Measurements from ENCODE around the gene GPC4. TPM values are rescaled to one million over a fixed set of nuclear protein-coding genes. Genes with fewer than 3 reads are reported as not detected.
A peak's percentile ranks its signal among the peaks of the same experiment; 100 is the strongest.

The GPC4 gene
- total and polyA plus RNA-seq, 7 donors, result 7.3 to 22.0 (median 12.3) TPM

- H3K36me3 ChIP-seq (ENCODE audit: insufficient read depth in 1 of 2, low read depth in 1 of 2), result no peaks in the 10 kb centered on the region
- no peaks in the 10 kb centered on the region for H3K27me3 ChIP-seq (ENCODE audit: insufficient read depth in 3 of 3, low read length in 2 of 3)
- H3K9me3 ChIP-seq, result no peaks in the 10 kb centered on the region
- no peak for DNase-seq
- peak in 3 of 4 donors; percentile 69 to 80 (median 76) for ATAC-seq
- H3K4me3 ChIP-seq, result no peak overlapping the region
- intact Hi-C loops (cut with DNase I), result no loop called here
- 48 to 66% (median 65%) methylated on average over 2 of the region's 2 CpGs for WGBS, 3 donors
- peaks cover 22% of the 10 kb centered on the region for H3K4me1 ChIP-seq
- no peak for TF ChIP-seq CTCF (IDR thresholded peaks at IDR 0.05)
- no peak overlapping the region for H3K27ac ChIP-seq
Measured at GRCh38 chrX:133373386-133374079, 41.8 kb downstream of the GPC4 start.

- H3K4me1 ChIP-seq, result peaks cover 14% of the 10 kb centered on the region
- ATAC-seq (no peak), DNase-seq (no peak)
- H3K9me3 ChIP-seq, result no peaks in the 10 kb centered on the region
- H3K4me3 ChIP-seq, result no peak overlapping the region
- H3K27ac ChIP-seq, result no peak overlapping the region
- H3K27me3 ChIP-seq (ENCODE audit: insufficient read depth in 3 of 3, low read length in 2 of 3), result no peaks in the 10 kb centered on the region
- TF ChIP-seq CTCF (IDR thresholded peaks at IDR 0.05), result no peak
- intact Hi-C loops (cut with DNase I), result no loop called here
- 68 to 88% (median 82%) methylated on average over 3 of the region's 3 CpGs for WGBS, 3 donors
- no peaks in the 10 kb centered on the region for H3K36me3 ChIP-seq (ENCODE audit: insufficient read depth in 1 of 2, low read depth in 1 of 2)
Measured at GRCh38 chrX:133370696-133371275, 44.5 kb downstream of the GPC4 start.

DNA sequence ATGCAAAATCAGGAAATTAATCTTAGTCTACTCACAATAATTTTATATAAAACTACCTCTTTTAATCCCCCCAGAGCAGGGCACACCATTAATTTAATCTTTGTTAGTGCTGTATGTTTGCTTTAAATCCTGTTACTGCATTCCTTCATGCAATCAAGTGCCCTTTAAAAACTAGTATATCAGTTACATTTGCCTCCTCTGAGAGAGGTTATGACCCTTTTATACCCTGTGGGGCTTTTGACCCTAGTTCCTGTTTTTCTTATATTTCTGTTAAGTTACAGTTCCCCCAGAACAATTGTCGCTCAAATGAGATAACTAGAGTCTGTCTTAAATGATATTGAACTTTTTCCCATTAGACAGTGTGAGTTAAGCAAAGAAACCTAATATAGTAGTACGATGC lies 46.2 kb downstream of the GPC4 start:
- Histone ChIP-seq H3K27ac (no peak overlapping the region), H3K9me3 (no peaks in the 10 kb centered on the region), H3K27me3 (ENCODE audit: insufficient read depth in 3 of 3, low read length in 2 of 3) (no peaks in the 10 kb centered on the region), H3K4me1 (no peaks in the 10 kb centered on the region), H3K36me3 (ENCODE audit: insufficient read depth in 1 of 2, low read depth in 1 of 2) (no peaks in the 10 kb centered on the region), H3K4me3 (no peak overlapping the region)
- WGBS, 3 donors, result 74 to 87% (median 80%) methylated on average over 2 of the region's 2 CpGs
- intact Hi-C loops (cut with DNase I), result no loop called here
- DNase-seq, result no peak
- ATAC-seq, result no peak
- TF ChIP-seq CTCF (IDR thresholded peaks at IDR 0.05), result no peak

GRCh38 chrX:133366735-133367134 lies 48.6 kb downstream of the GPC4 start:
- Histone ChIP-seq H3K27me3 (ENCODE audit: insufficient read depth in 3 of 3, low read length in 2 of 3) (no peaks in the 10 kb centered on the region), H3K9me3 (no peaks in the 10 kb centered on the region), H3K4me1 (no peaks in the 10 kb centered on the region), H3K27ac (no peak overlapping the region), H3K36me3 (ENCODE audit: insufficient read depth in 1 of 2, low read depth in 1 of 2) (no peaks in the 10 kb centered on the region), H3K4me3 (no peak overlapping the region)
- TF ChIP-seq CTCF (IDR thresholded peaks at IDR 0.05), result no peak
- no peak for ATAC-seq
- no peak for DNase-seq
- intact Hi-C loops (cut with DNase I), result no loop called here

Measured in psoas muscle (tissue), 8 donors.